HL-60 (cell line): Measurements from ENCODE around the gene PRDM15.

Experiments
- CTCF ChIP-seq: IDR thresholded peaks from one replicate; pipeline ENCODE4 v1.5.1; 2011; ENCODE audit warnings: low read length, control low read depth, inconsistent platforms; ENCODE audit not compliant: insufficient read depth
- GABPA ChIP-seq: IDR thresholded peaks from 2 replicates; pipeline ENCODE4 v1.6.1; 2012; ENCODE audit warnings: low read depth
- POLR2AphosphoS5 ChIP-seq: IDR thresholded peaks from 2 replicates; pipeline ENCODE4 v1.6.1; 2012; ENCODE audit warnings: low read depth
- TF ChIP-seq, protein P1 (sequence below): IDR thresholded peaks from 2 replicates; pipeline ENCODE4 v1.6.1; 2012; ENCODE audit warnings: low read depth; ENCODE audit not compliant: insufficient replicate concordance

- TF ChIP-seq CTCF = no peak
- no peak for TF ChIP-seq POLR2AphosphoS5
- TF ChIP-seq GABPA = no peak
- TF ChIP-seq, protein P1, sequence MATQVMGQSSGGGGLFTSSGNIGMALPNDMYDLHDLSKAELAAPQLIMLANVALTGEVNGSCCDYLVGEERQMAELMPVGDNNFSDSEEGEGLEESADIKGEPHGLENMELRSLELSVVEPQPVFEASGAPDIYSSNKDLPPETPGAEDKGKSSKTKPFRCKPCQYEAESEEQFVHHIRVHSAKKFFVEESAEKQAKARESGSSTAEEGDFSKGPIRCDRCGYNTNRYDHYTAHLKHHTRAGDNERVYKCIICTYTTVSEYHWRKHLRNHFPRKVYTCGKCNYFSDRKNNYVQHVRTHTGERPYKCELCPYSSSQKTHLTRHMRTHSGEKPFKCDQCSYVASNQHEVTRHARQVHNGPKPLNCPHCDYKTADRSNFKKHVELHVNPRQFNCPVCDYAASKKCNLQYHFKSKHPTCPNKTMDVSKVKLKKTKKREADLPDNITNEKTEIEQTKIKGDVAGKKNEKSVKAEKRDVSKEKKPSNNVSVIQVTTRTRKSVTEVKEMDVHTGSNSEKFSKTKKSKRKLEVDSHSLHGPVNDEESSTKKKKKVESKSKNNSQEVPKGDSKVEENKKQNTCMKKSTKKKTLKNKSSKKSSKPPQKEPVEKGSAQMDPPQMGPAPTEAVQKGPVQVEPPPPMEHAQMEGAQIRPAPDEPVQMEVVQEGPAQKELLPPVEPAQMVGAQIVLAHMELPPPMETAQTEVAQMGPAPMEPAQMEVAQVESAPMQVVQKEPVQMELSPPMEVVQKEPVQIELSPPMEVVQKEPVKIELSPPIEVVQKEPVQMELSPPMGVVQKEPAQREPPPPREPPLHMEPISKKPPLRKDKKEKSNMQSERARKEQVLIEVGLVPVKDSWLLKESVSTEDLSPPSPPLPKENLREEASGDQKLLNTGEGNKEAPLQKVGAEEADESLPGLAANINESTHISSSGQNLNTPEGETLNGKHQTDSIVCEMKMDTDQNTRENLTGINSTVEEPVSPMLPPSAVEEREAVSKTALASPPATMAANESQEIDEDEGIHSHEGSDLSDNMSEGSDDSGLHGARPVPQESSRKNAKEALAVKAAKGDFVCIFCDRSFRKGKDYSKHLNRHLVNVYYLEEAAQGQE = no peak
Measured at GRCh38 chr21:41887667-41888066, 8.5 kb upstream of the PRDM15 start.
